SKM-1 (cell line): ENCODE results near the gene CACNB2.

Experiments
- DNase-seq: peaks from one replicate; lab custom pipeline; 2025; ENCODE audit not compliant: unreplicated experiment; lab: John Stamatoyannopoulos, UW

Gene CACNB2

DNA sequence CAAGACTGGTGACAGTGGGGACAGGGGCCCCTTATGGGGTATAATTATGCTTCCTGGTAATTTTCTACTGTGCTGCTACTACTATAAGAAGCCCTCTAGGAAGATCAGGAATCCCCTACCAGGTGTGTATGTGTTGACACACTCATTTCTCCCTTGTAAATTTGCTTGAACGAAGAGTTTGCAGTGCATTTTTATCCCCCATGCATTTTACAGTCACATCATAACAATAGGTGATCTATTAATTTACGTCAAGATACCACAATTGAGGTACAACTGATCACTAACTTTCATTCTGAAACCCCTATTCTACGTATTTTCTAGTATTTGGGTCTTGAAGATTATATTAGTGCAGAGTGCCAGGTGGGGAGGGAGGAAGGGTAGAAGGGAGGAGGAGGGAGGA, 258.9 kb downstream of the CACNB2 start:
- no peak for DNase-seq

DNA sequence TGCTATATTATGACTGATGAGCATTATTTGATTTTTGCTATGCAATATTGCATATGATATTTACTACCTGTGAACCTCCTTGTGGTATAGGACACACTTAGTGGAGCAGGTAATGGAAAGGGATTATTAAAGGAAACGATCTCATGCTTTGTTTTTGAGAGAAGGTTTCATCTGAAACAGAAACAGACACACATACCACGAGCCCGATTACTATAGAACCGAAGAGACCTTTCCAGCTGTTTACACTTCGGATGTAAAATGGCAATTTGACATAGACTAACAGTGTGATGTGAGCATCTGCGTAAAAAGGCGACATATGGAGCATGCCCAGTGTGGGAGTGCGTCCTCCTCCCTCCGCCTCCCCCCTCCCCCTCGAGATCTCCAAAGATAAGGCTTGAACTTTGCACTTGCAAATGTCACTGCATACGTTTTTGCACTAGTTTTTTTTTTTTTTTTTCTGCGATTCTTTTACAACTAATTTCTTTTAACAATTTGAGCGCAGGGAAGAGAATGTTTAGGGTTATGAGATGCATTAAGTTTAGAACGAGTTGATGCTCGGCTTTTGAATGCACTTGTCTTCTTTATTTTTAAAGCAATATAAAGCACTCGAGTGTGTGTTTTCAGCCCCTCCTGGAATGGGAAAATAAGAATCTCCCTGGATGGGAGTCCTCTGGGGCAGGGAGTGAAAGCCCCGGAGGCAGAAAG, 260.1 kb downstream of the CACNB2 start:
- no peak for DNase-seq

DNA sequence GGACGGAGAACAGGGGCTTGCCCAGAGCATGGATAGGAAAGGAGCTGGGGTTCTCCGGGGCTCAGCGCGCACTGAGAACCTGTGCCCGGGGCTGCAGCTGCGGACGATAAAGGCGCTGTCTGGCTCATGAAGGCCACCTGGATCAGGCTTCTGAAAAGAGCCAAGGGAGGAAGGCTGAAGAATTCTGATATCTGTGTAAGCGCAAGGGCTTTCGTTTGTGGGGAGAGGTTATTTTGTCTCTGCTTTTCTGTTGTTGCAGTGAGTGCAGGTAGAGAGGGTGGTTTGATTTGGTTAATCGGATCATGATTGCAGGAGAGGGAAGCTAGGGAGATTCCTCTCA, 260.7 kb downstream of the CACNB2 start:
- no peak for DNase-seq

DNA sequence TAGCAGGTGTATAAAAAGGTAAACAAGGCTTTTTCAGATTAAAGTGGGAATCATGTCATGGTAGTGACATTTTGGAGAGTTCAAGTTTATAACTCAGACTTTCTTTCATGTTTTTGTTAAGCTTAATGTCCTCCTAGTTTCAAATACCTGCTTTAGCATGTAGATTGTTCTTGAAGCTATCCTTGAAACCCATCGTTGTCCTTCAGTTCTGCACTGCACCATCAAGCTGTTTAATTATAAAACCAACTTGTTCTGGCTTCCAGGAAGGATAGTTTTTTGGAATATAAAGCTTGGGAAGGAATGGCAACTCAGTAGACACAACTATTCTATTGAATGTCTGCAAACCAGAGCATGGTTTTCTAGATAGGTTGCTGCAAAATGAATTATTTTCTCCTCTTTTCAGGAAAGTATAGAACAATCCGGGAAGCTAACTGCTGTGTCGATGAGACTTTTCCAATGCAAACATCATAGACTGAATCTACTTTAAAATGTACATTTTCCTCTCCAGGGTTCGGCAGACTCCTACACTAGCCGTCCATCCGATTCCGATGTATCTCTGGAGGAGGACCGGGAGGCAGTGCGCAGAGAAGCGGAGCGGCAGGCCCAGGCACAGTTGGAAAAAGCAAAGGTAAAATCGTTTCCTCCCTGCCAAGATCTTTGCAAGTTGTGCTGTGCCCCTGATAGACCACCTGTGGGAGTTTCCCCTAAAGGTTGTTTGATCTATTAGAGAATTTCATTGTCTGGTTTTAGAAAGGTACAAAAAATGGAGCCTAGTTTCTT, 261.4 kb downstream of the CACNB2 start:
- no peak for DNase-seq

DNA sequence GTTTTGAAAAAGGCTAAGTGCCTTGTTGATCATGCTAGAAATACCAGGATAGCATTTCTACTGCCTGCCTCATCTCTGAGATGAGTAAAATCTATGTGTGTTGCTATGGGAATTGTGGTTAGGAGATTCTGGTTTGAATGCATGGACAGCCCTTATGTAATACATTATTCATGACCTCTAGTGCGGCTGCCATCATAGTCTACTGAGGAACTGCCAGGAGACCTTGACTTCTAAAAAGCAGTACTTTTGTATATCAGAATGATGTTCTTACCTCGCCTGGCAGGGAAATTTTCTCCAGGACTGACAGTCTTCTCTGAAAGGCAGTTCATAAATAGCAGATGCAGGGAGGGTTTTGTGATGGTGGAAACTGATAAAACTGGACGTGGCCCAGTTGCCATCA, 262.6 kb downstream of the CACNB2 start:
- DNase-seq = no peak

DNA sequence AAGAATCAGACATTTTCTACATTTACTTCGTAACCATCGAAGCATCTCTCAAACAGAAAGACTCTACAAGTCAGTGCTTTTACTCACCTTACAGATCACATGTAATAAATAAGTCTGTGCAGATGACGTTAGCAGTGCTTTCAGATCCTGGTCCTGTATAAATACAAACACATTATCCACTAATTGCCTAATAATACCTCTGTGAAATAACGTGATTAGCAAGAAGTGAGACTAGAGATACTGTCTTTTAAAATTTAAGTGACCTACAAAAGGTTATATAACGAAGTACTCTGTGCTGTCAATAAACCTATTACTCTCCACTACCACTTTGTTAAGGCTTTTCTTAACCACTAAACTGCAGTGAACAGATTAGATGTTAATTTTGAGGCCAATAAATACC, 264.3 kb downstream of the CACNB2 start:
- no peak for DNase-seq

DNA sequence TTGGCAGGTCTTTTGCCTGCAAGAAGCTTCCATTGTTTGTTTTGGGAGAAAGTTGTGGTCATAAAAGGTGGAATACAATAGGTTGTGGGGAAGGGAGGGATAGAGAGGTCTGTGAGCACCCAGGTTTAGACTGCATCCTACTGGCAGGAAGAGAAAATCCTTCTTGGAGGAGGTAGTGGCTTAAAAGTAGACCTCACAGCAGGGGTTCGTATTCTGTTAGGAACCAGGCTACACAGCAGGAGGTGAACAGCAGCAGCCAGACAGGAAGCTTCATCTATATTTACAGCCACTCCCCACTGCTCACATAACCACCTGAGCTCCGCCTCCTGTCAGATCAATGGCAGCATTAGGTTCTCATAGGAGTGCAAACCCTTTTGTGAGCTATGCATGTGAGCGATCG, 265.9 kb downstream of the CACNB2 start:
- no peak for DNase-seq

DNA sequence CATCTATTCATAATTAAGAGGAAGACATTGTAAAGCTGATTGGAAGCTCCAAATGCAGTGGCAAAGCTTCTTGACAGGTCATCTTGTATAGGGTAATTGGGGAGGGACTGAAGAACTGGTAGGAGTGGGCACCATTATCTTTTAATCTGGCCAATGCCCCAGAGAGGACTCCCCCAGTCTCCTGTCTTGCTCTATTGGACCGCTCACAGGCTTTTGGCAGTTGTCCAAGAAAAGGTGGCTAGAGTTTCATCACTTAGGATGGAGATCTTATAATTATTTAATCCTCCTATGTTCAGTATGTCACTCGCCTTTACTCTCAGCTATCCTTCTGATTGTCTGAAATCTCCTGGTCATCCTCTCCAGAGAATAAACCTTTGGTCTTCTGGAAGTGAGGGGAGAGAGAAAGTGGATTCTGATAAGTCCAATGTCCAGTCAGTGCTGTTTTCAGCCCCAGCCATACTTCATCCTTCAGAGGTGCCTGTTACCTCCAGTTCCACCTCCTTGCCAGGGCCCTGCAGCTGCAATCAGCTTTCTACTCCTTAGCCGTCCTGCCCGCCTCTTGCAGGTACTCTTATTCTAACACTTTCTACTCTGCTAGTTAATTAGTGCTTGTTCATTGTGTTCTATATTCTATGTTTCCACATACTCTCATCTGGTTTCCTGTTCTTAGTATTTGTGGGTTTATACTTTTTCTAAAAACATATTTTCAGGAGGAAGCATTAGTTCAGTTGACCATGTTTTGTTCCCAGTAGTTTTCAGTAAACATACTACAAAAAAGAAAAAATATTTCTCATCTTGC, 269.6 kb downstream of the CACNB2 start:
- no peak for DNase-seq

DNA sequence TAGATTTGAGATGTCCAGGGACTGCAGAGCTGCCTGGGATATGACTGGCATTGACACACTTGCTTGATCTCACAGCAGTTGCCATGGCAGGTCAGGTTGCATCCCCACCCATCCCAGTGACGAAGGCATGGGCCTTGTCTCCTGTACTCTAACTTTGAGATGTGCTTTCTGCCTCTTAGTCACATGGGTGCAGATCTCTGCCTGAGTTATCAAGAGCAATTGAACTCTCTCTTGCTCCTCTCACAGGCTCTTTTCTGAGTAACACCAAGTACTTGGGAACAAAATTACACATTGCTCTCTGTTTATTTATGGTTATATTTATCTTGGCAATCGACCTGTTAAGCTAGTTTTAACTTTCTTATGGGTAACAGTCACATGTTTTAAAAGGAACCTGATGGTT, 273.8 kb downstream of the CACNB2 start:
- no peak for DNase-seq

DNA sequence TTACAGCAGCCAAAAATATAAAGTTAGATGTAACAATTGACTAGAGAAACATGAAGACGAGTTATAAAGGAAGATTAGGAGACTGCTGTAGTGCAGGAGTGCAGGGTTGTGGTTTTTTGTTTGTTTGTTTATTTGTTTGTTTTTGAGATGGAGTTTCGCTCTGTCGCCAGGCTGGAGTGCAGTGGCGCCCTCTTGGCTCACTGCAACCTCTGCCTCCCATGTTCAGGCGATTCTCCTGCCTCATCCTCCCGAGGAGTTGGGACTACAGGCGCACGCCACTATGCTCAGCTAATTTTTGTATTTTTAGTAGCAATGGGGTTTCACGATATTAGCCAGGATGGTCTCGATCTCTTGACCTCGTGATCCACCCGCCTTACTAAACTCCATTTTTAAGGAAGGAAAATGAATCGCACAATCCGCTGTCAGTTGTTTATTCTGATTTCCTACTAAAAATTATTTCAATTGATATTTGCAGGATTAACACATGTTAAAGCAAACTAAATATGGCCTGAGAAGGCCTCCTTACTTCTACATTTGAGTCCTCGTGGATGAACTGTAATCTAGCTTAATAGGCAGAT, 277.8 kb downstream of the CACNB2 start:
- DNase-seq = no peak

DNA sequence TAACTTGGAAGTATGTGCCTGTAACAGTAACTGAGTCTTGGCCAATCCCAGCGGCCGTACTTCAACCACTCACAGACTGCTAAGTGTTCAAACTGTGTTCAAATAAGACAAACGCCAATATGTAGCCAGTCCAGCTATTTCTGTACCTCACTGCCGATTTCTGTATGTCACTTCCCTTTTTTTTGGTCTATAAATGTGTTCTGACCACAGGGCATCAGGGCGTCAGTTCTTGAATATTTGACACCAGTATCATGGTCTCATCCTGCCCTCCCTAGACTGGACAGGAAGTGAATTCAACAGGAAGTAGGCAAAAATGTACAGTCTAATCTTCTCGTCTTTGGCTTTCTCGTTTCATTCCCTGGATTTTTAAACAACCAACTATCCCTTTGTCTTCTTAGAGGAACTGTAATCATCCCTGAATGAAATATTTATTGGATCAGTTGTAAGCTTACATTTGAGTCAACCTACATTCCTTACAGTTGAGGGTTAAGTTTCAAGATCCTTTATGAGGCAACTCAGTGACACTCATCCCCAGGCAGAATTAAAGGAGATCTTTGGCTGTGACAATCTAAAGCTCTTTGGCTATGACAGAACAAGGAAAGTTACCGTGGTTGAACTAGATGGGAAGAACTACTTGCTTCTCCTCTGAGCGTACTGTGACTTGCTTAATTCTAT, 278.5 kb downstream of the CACNB2 start:
- DNase-seq = peak; percentile 18

DNA sequence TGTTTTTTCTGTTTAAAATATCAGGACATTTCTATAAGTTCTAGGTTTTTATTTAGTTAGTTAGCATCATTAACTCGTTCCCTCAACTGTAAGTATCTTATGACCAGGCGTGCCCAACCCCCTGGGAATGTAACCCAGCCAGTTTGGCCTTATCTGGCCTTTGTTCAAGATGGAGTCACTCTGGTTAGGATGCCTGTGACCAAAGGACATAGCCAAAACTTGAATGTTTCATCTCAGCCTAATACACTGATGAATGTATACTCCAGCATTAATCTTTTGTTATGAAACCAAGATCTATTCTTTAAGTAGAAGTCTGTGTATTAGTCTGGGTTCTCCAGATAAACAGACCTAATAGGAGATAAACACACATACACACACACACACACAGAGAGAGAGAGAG, 279.7 kb downstream of the CACNB2 start:
- DNase-seq = no peak

DNA sequence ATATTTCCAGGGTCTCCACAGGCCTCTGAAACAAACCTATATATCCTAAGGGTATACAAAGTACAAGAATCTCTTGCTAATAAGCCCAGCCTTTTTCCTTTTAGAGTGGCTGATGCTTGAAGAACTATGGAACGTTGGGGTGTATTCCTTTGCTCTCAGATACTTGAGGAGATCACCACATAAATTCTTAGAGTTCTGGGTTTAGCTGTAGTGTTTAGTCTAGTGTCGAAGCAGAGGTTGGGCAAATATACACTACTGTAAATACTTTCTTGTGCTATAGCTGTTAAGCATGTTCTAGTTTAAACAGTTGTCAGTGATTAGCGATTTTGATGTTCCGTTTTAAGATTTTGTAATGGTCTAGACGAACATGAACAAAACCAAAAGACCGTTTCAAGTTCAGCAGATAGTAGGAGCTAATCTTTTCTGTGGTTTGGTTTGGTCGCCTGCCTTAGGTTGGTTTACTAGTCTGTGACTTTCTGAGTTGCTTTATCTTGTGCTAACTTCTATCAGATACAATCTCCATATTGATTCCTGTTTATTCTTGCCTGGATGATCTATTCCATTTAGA, 281.6 kb downstream of the CACNB2 start:
- no peak for DNase-seq

DNA sequence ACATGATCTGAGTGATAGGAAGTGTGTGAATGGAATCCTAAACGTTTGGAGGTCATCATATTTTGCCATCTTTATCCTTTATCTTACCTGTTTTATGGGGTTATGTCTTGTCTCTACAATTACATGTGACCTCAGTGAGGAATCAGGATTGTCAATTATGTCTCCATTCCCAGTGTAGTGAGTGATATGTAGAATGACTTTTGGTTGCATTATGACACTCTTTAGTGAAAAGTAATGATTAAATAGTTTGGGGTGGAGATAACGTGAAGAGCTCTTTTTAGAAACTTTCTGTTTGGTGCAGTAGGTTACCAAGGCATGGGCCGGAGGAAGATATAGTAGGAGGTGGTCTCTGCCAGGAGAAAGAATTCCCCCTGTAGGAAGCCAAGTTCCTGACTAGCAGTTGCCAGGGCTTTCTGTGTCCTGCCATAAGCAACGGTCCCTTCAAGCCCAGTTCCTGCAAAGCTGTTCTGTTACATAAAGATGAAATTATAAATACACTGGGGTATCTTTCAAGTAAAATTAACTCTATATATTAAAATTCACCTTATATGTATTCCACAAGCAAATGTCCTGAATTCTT, 282.9 kb downstream of the CACNB2 start:
- no peak for DNase-seq

DNA sequence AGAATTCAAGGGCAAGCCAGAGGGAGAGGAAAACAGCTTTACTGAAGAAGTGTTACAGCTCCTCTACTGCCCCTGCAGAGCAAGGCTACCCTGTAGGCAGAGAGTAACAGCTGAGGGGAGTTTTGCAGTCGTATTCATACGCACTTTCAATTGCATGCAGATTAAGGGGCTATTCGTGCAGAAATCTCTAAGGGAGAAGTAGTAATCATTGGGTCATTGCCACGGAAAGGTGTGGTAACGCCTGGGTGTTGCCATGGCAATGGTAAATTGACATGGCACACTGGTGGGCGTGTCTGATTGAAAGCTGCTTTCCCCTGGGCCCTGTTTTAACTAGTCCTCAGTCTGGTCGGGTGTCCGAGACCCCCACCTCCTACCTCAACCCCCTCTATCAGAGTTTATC, 284.0 kb downstream of the CACNB2 start:
- no peak for DNase-seq

DNA sequence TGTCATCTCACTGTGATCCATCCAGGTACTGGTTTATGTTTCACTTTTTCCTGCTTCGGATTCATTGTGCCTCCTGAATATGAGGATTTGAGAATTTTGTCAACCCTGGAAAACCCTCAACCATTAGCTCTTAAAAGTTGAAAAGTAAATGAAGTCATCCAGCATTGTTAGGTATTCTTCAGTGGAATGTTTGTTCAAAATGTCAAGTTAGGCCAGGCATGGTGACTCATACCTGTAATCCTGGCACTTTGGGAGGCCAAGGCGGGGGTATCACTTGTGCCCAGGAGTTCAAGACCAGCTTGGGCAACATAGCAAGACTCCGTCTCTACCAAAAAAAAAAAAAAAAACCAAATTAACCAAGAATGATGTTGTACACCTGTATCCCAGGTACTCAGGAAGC, 289.1 kb downstream of the CACNB2 start:
- no peak for DNase-seq

DNA sequence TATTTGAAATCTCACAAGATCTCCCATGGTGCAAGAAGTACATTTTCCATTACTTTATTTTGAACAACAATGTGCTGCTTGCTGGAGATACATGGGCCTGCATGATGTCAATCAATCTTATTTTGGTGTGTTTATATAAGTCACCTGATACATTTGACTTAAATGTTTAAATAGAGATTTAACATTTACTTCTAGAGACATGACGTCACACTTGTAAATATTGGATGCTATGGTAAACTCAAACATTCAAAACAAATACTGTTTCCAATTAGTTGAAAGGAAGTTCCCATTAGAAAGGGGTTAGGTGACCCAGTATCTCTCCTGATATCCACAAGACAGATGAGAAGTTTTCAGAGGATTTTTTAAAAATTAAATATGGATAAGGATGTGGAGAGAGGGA, 296.7 kb downstream of the CACNB2 start:
- no peak for DNase-seq

DNA sequence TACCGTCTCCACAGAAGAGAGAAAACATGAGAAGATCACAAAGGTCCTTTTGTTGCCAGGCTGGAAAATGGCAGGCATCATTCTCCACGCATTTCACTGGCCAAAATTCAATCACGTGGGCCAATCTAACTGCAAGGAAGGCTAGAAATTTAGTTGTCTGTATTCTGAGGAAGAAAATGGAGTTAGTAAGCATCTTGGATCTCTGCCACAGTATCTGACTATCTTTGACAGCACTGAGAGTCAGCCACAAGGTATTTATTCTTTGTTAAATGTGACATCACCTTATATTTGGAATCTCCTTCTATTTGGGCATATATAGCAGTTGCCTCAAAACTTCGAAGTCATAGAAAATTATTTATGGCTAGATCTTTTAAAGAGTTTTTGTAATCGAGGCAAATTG, 297.3 kb downstream of the CACNB2 start:
- DNase-seq = no peak

DNA sequence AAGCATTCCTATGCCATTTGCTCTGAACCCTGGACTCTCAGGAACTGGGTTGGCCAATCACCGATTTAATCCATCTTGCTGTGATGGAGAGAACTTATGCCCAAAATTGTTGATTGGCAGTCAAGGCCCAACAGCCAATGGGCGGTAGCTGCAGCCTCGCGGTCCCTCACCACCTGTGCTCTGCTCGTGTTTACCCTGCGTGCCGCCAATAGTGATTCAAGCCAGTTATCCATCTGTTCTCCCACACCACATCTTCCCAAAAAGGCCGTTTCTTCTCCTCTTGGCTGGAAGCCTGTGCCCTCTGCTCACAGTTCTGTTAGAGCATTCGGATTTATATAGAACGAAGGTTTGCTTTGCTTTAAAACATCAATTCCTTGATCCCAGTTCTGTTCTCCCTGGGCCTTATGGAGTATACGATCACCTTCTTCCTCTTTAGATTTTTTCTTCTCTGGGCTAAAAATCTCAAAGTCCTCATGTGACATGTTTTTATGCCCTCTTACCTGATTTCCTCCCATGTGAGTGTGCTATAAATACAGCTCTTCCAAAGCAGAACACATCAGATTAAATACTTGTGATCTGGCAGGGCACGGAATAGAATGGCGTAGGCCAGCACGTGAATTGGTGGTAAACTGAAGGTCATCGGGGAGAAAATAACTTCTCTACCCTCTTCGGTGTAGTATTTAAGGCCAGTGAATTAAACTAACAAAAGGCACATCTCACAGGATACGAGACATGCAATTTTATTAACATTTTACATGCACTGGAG, 298.3 kb downstream of the CACNB2 start:
- DNase-seq = no peak

DNA sequence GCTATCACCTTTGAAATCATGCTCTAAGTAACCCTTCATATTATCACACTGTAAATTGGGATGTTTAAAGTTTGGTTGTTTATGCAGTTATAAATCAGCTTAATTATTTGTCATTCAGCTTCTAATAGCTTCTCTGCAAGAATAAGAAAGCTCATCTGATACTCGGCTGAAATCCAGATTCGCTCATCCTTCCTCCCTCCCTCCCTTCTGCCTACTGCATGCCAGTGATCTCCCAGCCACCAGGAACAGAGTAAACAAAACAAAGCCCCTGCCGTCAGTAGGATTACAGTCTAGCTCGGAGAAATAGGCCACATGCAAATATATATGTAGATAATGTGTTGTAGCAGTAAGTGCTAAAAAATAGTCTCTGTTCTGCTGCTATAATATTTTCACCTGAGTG, 299.4 kb downstream of the CACNB2 start:
- DNase-seq = no peak
